NAMALWA (cell line): ENCODE measurements around the gene PRRX2.

Experiments
- DNase-seq: peaks from one replicate; pipeline ENCODE4 v3.0.0-alpha.2; 2015; ENCODE audit warnings: low spot score

The PRRX2 gene

DNA sequence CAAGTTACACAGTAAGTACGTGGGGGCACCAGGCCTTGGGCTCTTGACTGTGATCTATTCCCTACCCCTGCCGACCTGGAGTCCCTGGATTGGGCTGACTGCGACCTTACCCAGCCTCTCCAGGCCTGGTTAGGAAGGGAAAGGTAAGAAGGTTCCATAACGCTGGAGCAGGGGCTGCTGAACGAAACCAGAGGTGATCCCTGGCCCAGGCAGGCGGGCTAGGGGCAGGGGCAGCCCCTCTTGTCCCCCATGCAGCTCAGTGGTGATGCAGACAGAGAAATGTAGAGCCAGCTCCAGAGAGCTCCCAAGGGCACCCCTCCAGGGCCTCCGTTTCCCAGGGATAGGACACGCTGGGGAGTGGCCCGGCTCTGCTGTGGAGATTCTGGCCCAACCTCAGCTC, 14.1 kb downstream of the PRRX2 start:
- no peak for DNase-seq

DNA sequence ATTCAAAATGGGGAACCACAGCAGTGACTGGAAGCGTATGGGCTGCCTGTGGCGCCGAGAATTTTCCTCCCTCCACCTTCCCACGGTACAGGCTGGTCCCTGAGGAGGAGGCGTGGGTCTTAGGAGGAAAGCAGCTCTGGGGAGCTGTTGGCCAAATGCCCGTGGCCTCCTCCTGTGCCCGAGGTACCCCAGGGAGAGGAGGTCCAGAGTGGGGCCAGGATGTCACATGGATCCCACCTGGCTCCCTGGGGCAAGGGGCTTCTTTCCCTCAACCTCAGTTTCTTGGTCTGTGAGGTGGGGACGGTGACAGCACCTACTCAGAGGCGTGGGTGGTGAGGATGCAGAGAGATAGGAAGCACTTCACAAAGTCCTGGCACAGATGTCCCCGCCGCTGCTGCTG, 16.5 kb downstream of the PRRX2 start:
- no peak for DNase-seq

DNA sequence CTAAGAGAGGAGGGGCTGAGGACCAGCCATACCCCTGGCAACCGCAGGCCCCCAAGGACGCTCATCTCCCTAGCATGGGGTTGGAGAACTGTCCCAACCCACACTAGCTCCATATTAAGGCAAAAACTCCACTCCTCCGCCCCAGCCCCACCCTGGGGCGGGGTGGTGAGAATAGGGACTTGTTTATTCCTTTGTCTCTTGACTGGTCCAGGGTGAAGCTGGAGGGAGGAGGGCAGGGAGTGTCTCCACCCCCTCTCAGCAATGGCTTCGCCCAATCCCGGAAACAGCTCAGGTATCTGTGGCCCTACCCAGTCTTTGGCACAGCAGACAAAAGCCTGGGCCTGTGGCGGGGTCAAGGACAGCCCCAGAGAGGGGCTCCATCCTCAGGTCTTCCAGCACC, 16.9 kb downstream of the PRRX2 start:
- no peak for DNase-seq

DNA sequence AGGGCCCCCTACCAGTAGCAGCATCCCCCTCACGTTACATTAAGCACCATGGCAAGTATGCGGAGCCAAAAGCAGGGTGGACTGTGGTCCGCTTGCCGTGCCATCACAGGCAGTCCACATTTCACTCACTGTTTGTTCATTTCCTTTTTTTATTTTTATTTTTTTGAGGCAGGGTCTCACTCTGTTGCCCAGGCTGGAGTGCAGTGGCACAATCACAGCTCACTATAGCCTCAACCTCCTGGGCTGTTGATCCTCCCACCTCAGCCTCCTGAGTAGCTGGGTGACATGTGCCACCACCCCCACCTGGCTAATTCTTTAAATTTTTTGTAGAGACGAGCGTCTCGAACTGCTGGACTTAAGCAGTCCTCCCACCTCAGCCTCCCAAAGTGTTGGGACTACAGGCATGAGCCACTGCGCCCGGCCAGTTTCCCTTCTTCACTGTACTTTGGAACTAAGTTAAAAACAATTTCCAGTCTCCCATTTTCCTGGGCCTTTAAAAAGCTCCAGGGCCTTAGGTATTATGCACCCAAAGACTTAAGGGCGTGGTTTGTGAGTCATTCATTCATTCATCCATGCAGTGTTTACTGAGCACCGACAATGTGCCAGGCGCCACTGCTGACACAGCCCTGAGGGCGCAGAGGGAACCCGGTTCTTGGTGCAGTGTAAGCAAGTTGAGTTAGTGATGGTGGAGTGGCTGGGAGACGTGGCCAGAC, 19.9 kb downstream of the PRRX2 start:
- no peak for DNase-seq

DNA sequence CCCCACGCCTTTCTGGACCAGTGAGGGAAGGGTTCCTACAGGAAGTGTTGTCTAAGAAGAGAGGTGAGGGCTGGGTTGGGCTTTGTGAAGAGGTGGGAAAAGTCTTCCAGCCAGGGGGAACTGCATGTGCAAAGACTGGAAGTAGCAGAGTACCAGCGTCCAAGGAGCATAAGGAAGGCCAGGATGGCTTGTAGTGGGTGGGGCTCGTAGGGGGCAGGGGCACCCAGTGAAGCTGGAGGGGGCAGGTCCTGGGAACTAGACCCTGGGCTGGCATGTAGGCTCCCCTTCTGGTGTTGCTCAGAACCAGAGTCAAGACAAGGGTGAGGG, 20.4 kb downstream of the PRRX2 start:
- DNase-seq: no peak

DNA sequence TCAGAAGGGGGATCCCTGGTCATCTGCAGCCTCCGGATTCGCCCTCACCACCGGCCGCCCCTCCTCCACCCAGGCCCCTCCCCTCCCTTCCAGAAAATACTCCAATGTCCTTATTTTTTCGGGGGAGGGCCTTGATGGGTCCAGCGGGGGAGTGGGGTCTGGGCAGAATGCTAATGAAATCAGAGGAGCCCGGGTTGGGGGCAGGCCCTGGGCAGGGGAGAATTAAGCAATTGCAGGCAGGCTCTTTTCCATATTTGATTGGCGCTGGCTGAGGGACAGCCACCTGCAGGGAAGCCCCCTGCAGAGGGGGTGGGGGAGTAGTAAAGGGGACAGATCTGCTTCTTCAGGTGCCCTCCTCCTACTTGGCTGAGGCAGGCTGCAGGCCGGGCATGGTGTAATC, 21.3 kb downstream of the PRRX2 start:
- no peak for DNase-seq

DNA sequence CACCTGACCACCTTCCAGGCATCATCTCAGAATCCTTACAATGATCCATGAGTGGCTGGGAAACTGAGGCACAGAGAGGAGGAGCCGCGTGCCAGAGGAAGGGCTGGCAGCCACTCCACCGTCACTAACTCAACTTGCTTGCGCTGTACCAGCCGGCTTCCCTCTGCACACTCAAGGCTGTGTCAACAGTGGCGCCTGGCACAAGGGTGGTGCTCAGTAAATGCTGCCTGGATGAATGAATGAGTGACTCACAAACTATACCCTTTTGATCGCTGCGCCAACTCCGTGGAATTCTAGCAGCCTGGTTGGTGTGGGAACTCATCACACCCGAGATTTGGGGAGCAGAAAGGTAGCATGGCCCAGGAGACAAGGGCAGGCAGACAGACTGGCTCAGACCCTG, 21.9 kb downstream of the PRRX2 start:
- DNase-seq: no peak

DNA sequence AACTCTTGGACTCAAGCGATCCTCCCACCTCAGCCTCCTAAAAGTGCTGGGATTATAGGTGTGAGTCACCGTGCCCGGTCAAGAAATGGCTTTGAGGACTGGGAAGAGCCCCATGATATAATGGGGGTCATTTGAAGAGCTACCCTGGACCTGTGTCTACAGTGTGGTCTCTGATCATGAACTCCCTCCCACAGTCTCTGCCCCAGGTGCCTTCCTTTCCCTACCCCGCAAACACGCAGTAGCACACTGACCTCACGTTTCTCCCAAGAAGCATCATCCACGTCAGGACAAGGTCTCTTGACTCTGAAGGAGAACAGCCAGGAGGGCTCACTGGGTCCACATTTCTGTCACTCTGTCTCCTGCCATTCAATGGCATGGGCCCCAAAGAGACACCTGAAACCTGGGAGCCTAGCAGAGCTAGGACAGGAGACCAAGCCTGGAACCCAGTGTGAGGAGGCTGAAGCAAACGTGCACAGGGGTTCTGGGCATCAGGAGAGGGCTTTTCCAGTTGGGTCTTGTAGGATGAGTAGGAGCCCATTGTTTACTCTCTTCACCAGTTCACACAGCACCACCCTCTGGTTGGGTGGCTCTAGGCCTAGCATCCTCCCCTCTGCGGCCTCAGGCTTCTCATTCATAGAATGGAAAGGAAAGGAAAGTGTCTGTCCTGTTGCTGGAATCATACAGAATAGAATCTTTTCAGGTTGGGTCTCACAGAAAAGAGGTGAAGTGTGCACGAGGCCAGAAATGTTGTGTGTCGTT, 23.0 kb downstream of the PRRX2 start:
- no peak for DNase-seq

DNA sequence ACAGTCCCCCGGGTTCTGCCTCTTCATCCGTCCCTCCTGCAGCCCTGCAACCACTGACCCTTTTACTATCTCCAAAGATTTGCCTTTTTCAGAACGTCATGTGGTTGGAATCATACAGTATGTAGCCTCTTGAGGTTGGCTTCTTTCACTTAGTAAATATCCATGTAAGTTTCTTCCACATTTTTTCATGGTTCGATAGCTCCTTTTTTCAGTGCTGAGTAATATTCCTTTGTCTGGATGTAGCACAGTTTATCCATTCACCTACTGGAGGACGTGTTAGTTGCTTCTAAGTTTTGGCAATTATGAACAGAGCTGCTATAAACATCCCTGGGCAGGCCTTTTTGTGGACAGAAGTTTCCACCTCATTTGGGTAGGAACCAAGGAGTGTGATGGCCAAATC, 27.1 kb downstream of the PRRX2 start:
- DNase-seq: no peak

DNA sequence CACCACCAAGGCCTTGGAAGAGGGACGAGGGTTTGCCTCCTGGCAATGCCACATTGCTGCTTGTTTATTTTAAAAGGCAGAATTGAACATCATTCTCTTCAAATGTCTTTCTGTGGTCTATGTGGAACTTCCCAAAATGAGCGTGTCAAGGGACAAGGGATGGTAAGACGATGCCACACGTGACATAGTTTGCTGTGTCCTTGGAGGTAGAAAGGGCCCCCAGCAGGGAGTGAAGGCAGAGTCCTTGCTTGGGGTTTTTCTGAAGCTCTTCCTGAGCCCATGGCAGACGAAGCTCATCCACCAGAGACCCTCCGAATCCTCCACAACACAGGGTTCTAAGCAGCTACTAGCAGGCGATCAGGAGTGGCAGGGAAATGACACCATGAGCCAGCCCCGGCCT, 28.3 kb downstream of the PRRX2 start:
- no peak for DNase-seq

DNA sequence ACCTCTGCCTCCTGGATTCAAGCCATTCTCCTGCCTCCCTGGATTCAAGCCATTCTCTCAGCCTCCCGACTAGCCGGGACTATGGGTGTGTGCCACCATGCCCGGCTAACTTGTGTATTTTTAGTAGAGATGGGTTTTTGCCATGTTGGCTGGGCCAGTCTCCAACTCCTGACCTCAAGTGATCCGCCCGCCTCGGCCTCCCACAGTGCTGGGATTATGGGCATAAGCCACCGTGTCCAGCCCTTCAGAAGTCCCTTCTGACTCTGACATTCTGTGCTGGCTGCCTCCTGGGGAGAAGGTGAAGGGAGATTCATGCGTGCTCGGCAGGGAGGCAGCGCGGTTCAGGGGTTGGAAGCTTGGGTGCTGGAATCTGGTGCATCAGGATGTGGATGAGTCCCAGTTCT, 28.8 kb downstream of the PRRX2 start:
- DNase-seq: no peak

DNA sequence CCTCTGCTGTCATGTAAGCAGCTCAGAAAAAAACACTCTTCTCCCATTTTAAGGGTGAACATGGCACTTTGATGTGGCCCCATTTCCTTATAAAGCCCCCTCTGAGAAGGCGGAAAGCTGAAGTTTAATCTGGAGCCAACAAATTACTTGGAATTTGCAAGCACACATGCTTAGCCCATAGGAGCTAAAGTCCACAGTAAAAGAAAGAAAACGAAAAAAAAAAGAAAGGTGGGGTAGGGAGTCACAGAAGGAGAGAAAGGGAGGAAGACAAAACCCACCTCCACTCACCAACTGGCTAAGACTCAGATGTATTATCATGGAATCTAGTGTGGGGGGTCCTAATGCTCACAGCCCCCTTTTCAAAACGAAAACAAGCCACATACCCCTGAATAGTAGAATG, 30.4 kb downstream of the PRRX2 start:
- DNase-seq: no peak

DNA sequence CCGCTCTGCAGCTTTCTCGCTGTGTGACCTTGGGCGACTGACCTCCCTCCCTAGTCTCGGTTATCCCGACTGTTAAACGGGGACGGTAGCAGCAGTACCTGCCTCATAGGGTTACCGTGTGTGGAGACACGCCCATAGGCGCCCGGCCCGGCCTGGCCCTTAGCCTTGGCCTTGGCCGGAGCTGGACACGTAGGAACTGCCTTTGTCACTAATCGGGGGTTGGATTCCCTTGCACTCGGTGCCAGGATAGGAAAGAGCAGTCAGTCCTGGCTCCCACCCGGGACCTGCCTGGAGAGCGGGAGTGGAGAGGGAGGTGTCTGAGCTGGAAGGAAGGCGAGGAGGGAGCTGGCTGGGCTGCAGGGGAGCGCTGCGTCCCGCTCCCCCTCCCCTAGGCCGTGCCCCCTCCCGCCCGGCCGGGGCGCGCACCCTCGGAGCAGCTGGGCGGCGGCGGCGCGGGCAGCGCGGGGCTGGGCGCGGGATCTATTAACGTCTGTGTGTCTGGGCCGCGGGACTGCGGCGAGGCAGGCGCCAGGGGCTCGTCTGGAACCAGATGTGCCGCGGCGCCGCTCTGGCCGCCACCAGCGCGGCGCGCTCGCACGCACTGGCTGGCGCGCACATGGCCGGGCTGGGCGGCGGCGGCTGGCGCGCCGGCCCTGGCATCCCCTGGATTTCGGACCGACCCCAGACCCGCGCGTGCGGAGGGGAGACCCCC, 31.7 kb downstream of the PRRX2 start:
- no peak for DNase-seq

DNA sequence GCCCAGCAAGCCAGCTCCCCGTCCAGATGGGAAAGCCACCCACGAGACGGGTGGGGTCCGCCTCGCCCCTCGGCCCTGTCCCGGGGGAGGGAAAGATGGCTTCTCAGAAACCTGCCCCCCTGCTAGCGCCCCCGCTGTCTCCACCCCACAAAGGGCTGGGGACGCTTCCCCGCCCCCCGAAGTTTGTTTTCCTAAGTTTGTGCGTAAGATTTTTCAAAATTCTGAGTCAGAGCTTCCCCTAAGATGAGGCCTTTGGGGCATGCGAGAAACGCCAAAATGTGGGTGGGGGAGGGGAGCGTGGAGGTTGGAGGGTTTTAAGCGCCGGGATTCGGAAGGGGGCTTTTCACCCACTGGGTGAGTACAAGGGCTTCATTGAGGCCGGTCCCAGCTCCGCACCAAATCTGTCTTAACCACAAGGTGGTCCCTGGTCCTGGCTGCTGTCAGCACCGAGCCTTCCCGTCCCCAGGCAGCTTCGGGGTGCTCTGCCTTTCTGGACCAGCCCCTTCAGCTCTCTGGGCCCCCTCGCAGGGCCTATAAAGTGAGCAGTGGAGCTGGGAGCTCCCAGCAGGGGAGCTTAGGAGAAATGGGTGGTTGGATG, 32.3 kb downstream of the PRRX2 start:
- no peak for DNase-seq

DNA sequence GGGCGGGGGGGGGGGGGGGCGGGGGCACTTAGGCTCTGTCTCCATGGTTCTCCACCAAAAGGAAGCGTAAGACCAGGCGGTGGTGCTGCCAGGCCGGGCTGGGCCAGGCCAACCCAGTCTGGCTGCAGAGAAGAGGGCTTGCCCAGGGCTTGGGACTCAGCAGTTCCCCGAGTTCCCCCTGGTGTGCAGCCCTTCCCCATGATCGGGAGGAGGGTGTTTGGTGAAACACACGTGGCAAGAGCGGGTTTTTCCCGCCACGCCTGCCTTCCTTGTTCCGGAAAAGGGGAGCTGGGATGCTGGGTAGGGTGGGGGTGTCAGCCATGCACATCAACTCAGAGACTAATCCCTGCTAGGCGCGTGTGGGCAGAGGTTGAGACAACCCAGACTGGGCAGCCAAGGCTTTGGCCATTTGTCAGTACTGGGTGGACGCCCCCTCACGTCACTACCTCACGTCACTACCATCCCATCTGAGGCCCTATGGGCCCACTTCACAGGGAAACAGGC, 32.9 kb downstream of the PRRX2 start:
- DNase-seq: no peak

DNA sequence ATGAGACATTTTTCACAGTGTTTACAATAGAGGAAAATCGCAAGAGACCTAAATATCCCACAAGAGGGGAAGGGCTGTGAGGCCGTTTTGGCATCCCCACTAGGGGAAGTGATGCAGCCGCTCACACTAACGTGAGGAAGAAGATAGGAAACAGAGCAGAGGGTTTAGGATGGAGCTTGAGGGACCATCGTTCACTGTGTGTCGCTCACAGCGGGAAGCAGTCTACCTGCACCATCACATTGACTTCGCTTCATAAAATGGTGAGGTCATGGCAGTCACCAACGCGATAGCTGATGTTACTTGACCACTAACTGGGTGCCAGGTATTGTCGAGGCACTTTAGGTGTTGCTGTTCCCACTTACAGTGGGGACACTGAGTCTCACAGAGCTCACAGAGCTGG, 35.6 kb downstream of the PRRX2 start:
- DNase-seq: no peak

DNA sequence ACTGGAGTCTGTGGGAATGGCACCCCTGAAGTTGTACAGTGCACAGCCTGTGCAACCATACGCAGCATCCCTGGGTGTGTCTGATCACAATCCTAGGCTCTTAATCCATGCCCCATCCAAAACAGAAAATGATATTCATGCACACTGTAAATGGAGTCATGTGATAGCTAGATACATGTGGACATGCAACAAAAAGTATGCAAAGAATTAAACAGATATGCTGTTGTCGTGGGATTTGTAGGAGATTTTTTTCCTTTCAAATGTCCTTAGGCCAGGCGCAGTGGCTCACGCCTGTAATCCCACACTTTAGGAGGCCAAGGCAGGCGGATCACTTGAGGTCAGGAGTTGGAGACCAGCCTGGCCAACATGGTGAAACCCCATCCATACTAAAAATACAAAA, 36.1 kb downstream of the PRRX2 start:
- DNase-seq: no peak

DNA sequence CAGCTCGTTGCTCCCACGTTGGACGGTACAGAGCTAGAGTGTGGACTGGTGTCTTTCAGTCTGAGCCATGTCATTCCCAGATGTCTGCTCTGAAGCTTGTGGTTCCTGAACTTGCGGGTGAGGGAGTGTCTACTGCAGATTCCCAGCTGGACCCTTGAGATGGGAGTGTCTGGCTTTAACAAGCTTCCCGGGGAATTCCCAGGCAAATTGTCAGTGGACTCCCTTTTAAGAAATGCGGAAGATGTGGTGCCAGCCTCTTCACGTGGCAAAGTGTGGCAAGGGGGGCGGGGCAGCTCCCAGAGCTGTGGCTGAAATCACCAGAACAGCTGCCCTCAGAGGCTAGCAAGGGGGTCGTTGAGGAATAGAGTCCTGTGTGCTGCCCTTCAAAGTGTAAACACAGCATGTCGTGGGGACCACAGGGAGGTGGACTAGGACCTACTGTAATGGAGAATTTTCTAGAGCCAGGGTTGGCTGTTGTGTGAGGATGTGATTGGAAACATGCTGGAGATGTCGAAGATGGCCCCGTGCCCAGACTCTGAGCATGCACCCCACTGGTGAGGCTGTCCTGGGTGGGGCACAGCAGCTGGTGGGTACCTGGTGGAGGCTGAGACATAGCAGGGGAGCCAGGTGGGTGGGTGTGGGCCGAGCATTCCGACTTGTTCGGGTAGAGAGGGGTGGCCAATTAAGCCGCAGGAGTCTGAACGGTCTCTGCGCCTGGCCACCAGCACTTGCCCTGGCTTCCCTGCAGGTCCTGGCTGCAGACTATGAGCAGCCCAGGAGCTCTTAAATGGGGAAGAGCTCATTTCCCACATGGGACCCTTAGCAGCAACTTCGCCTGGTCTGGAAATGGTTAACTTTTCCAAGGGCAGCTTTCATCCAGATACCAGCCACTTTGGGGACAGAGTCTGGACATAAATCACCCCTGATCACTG, 37.4 kb downstream of the PRRX2 start:
- DNase-seq: no peak

DNA sequence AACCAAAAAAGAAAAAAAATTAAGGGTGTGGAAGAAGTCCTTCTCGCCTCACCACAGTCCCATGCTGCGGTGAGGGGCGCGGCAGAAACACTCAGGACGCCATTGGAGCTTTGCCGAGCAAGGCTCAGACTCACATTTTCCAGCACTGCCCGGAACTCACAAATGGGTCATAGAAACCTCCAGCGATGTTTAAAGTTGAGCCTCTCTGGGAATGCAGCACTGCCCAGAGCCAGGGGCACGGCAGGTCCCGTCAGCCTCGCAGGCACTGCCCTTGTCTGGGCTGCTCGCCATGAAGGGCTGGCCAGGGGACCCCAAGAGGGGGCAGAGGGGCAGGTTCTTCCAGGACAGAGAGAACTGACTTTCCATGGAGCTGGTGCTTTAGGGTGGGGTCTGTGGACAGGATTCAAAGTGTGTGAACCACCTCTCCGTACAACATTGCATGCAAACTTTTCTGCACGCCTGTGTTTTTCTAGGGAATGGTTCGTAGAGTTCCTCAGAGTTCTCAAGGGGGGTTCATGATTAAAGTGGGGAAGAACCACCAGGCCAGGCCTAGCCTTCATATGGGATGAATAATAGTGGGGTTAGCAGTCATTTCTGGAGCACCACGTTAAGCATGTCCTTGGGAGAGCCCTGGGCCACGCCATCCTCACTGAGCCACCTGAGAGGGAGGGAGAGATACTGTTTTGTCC, 38.4 kb downstream of the PRRX2 start:
- no peak for DNase-seq

DNA sequence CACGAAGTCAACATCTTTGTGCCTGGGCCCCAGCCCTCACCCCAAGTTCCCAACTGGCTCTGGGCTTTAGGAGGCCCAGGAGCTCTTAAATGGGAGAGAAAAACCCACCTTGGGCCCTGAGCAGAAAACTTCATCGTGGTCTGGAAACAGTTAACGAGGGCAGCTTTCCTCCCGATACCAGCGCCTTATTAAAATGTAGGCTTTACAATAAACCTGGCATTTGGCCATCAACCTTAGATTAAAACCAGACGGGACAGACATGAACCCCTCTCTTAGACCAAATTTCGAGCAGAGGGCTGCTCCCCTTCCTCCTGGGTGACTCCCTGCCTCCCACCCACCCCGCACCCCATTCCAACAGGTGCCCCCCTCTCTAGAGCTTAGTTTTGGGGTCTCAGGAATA, 39.4 kb downstream of the PRRX2 start:
- no peak for DNase-seq

DNA sequence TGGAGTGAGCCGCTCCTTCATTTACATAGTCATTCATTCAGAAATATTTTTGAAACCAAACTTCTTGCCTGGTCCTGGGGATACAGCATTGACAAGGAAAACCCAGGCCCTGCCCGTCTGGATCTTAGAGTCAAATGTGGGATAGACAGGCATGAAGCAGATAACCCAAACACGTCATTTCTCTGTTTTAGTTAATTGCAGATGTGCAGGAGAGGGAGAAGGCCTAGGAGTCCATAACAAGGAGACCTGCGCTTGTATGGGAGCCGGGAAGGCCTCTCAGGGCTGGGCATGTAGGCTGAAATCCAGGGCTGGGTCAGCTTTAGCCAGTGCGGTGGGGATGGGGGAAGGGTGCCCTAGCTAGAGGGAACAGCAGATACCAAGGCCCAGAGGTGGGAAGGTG, 43.3 kb downstream of the PRRX2 start:
- no peak for DNase-seq
